ENCODE data around the gene COL24A1.
"Not testable (repeated sequence)": the region's sequence is repeated elsewhere in the genome, so short reads cannot be mapped to it uniquely, and the experiment has no call there.

The COL24A1 gene

DNA sequence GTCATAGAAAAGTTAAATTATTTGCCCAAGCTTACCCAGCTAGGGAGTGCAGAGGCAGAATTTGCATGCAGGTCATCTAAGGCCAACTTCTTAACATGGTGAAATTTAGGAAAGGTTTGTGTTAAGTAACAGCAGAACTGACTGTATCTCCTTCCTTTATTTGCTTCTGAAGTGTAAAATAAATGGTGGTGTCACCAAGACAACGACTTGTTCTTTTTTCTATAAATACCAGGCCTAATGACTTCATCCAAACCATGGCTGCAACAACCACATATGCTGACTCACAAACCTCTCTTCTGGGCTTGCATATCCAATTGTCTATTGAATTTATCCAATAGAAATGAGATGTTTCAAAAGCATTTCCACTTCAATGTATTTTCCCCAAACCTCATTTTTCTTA is 19.1 kb downstream of the COL24A1 start:
- Histone ChIP-seq H3K36me3 (ENCODE audit: control insufficient read depth, insufficient read depth, low read length) (no peaks in the 10 kb centered on the region), H3K9me3 (ENCODE audit: control insufficient read depth, low read length) (no peaks in the 10 kb centered on the region), H3K27ac (ENCODE audit: insufficient read depth, low read length, poor library complexity, severe bottlenecking) (no peak overlapping the region), H3K27me3 (replicated peaks; ENCODE audit: control insufficient read depth, insufficient read depth, low read length, poor library complexity, severe bottlenecking) (no peaks in the 10 kb centered on the region), H3K4me3 (ENCODE audit: insufficient read depth, low read depth, low read length, poor library complexity, severe bottlenecking) (no peak overlapping the region), H3K4me1 (ENCODE audit: control insufficient read depth, insufficient read depth, low read length, poor library complexity, severe bottlenecking) (no peaks in the 10 kb centered on the region)
- DNase-seq: no peak

DNA sequence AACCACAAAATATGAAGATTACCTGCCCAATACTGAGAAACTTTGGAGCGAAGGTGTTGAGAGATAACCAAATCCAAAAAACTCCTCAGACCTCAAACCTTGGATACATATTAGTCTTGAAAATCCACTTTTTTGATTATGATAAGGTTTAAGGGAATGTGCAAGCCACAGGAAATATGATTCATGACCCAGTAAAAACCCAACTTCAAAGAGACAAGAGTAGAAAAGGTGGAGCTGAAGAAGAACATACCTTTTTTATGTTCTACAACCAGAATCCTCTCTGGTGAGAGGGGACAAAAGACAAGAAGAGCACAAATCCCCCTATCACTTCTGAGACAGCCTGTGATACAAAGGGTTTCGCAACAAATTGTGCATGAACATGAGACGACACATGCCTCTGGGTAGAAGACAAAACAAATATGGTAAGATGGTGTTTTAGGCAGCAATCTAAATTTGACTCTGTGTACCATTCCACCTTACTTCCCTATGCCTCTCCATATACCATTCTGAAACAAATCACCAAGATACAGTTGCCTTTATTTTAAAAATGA is 37.3 kb downstream of the COL24A1 start:
- H3K4me3 ChIP-seq (ENCODE audit: insufficient read depth, low read depth, low read length, poor library complexity, severe bottlenecking): no peak overlapping the region
- DNase-seq: no peak
- H3K9me3 ChIP-seq (ENCODE audit: control insufficient read depth, low read length): no peaks in the 10 kb centered on the region
- H3K27me3 ChIP-seq (replicated peaks; ENCODE audit: control insufficient read depth, insufficient read depth, low read length, poor library complexity, severe bottlenecking): no peaks in the 10 kb centered on the region
- H3K4me1 ChIP-seq (ENCODE audit: control insufficient read depth, insufficient read depth, low read length, poor library complexity, severe bottlenecking): no peaks in the 10 kb centered on the region
- H3K27ac ChIP-seq (ENCODE audit: insufficient read depth, low read length, poor library complexity, severe bottlenecking): no peak overlapping the region
- H3K36me3 ChIP-seq (ENCODE audit: control insufficient read depth, insufficient read depth, low read length): no peaks in the 10 kb centered on the region

DNA sequence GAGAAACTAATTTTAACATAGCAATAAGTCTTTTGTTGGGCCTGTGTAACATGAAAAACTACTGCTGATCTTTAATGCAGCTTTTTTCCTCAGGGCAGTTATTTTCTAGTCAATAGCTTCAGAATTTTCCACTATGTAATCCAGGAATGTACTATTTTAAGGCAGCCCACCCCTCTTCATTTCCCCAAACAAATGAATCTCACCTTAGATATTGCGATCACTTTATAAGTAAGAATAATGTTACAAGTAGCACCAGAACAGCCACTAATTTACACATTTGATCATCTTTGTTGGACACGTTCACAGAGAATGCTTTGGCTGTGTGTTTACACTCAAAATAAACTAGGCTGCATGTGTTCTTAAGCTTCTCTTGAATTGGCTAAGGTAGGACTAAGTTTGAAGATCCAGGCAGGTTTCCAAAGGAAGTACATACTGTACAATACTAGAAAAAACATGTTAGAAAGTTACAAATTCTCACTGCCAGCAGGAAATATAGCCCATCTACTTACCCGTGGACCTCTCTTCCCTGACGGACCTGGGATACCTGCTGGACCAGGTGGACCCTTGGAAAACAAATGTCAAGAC is 41.7 kb downstream of the COL24A1 start:
- H3K9me3 ChIP-seq (ENCODE audit: control insufficient read depth, low read length): no peaks in the 10 kb centered on the region

DNA sequence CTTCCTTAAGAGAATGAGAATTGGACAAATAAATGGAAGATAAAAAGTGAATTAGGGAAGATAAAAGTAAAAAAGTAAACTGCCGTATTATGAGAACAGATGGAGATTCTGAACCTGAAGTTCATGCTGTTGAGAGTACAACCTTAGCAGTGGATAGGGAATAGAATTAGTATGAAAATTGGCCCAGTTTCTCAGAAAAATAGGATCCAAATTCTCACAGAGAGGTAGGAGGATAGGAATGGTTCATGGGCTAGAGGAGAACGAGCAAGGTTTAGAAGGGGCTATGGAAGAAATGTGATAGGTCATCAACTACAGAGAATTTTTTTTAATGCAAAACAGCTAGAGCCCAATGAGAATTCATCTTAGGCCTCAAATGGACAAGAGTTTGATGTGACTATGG is 42.3 kb downstream of the COL24A1 start:
- no peaks in the 10 kb centered on the region for H3K9me3 ChIP-seq (ENCODE audit: control insufficient read depth, low read length)
- no peaks in the 10 kb centered on the region for H3K4me1 ChIP-seq (ENCODE audit: control insufficient read depth, insufficient read depth, low read length, poor library complexity, severe bottlenecking)
- no peaks in the 10 kb centered on the region for H3K27me3 ChIP-seq (replicated peaks; ENCODE audit: control insufficient read depth, insufficient read depth, low read length, poor library complexity, severe bottlenecking)
- H3K36me3 ChIP-seq (ENCODE audit: control insufficient read depth, insufficient read depth, low read length): no peaks in the 10 kb centered on the region
- no peak for DNase-seq
- H3K4me3 ChIP-seq (ENCODE audit: insufficient read depth, low read depth, low read length, poor library complexity, severe bottlenecking): no peak overlapping the region
- H3K27ac ChIP-seq (ENCODE audit: insufficient read depth, low read length, poor library complexity, severe bottlenecking): no peak overlapping the region

More for the DNA sequence above, 41.7 kb downstream of the COL24A1 start:
- DNase-seq: no peak
- H3K27ac ChIP-seq (ENCODE audit: insufficient read depth, low read length, poor library complexity, severe bottlenecking): no peak overlapping the region
- no peak overlapping the region for H3K4me3 ChIP-seq (ENCODE audit: insufficient read depth, low read depth, low read length, poor library complexity, severe bottlenecking)
- H3K27me3 ChIP-seq (replicated peaks; ENCODE audit: control insufficient read depth, insufficient read depth, low read length, poor library complexity, severe bottlenecking): no peaks in the 10 kb centered on the region
- H3K36me3 ChIP-seq (ENCODE audit: control insufficient read depth, insufficient read depth, low read length): no peaks in the 10 kb centered on the region
- H3K4me1 ChIP-seq (ENCODE audit: control insufficient read depth, insufficient read depth, low read length, poor library complexity, severe bottlenecking): no peaks in the 10 kb centered on the region

DNA sequence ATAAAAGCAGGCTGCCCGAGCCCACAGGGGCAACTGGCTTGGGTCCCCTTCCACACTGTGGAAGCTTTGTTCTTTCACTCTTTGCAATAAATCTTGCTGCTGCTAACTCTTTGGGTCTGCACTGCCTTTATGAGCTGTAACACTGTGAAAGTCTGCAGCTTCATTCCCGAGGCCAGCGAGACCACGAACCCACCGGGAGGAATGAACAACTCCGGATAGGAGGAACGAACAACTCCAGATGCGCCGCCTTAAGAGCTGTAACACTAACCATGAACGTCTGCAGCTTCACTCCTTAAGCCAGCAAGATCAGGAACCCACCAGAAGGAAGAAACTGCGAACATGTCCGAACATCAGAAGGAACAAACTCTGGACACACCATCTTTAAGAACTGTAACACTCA is 45.0 kb downstream of the COL24A1 start:
- not testable (repeated sequence) for H3K4me1 ChIP-seq (ENCODE audit: control insufficient read depth, insufficient read depth, low read length, poor library complexity, severe bottlenecking); H3K4me3 ChIP-seq (ENCODE audit: insufficient read depth, low read depth, low read length, poor library complexity, severe bottlenecking); H3K27me3 ChIP-seq (replicated peaks; ENCODE audit: control insufficient read depth, insufficient read depth, low read length, poor library complexity, severe bottlenecking); H3K27ac ChIP-seq (ENCODE audit: insufficient read depth, low read length, poor library complexity, severe bottlenecking); H3K9me3 ChIP-seq (ENCODE audit: control insufficient read depth, low read length); H3K36me3 ChIP-seq (ENCODE audit: control insufficient read depth, insufficient read depth, low read length); DNase-seq

DNA sequence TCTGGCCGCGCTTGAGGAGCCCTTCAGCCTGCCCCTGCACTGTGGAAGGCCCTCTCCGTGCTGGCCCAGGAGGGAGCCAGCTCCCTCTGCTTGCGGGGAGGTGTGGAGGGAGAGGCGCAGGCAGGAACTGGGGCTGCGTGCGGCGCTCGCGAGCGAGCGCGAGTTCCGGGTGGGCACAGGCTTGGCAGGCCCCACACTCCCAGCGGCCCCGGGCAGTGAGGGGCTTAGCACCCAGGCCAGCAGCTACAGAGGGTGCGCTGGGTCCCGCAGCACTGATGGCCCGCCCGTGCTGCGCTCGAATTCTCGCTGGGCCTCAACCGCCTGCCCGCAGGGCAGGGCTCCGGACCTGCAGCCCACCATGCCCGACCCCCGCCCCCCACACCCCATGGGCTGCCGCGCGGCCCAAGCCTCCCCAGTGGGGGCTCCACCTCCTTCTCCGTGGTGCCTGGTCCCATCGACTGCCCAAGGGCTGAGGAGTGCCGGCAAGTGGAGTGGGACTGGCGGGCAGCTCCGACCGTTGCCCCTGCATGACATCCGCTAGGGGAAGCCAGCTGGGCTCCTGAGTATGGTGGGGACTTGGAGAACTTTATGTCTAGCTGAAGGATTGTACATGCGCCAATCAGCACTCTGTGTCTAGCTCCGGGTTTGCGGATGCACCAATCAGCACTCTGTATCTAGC is 46.0 kb downstream of the COL24A1 start:
- DNase-seq: no peak
- Histone ChIP-seq H3K36me3 (ENCODE audit: control insufficient read depth, insufficient read depth, low read length) (no peaks in the 10 kb centered on the region), H3K4me1 (ENCODE audit: control insufficient read depth, insufficient read depth, low read length, poor library complexity, severe bottlenecking) (no peaks in the 10 kb centered on the region), H3K9me3 (ENCODE audit: control insufficient read depth, low read length) (no peaks in the 10 kb centered on the region), H3K27me3 (replicated peaks; ENCODE audit: control insufficient read depth, insufficient read depth, low read length, poor library complexity, severe bottlenecking) (no peaks in the 10 kb centered on the region), H3K27ac (ENCODE audit: insufficient read depth, low read length, poor library complexity, severe bottlenecking) (no peak overlapping the region), H3K4me3 (ENCODE audit: insufficient read depth, low read depth, low read length, poor library complexity, severe bottlenecking) (no peak overlapping the region)

DNA sequence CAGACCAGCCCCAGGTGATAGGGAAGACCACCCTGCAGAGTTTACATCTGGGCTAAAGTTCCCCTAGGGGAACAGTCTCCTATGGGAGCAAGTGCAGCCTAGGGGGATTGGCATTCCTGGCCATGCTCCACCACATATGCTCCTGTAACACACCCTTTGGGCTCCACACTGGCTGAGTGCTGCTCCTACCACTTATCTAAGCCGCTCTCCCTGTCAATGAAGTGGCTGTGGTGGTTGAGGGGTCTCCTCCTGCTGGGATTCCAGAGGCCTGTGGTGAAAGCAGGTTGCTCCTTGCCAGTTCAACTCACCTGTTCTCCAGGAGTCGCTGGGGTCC is 51.1 kb downstream of the COL24A1 start:
- Histone ChIP-seq H3K4me3 (ENCODE audit: insufficient read depth, low read depth, low read length, poor library complexity, severe bottlenecking) (no peak overlapping the region), H3K4me1 (ENCODE audit: control insufficient read depth, insufficient read depth, low read length, poor library complexity, severe bottlenecking) (no peaks in the 10 kb centered on the region), H3K9me3 (ENCODE audit: control insufficient read depth, low read length) (no peaks in the 10 kb centered on the region), H3K27ac (ENCODE audit: insufficient read depth, low read length, poor library complexity, severe bottlenecking) (no peak overlapping the region), H3K36me3 (ENCODE audit: control insufficient read depth, insufficient read depth, low read length) (no peaks in the 10 kb centered on the region), H3K27me3 (replicated peaks; ENCODE audit: control insufficient read depth, insufficient read depth, low read length, poor library complexity, severe bottlenecking) (no peaks in the 10 kb centered on the region)
- DNase-seq: no peak

DNA sequence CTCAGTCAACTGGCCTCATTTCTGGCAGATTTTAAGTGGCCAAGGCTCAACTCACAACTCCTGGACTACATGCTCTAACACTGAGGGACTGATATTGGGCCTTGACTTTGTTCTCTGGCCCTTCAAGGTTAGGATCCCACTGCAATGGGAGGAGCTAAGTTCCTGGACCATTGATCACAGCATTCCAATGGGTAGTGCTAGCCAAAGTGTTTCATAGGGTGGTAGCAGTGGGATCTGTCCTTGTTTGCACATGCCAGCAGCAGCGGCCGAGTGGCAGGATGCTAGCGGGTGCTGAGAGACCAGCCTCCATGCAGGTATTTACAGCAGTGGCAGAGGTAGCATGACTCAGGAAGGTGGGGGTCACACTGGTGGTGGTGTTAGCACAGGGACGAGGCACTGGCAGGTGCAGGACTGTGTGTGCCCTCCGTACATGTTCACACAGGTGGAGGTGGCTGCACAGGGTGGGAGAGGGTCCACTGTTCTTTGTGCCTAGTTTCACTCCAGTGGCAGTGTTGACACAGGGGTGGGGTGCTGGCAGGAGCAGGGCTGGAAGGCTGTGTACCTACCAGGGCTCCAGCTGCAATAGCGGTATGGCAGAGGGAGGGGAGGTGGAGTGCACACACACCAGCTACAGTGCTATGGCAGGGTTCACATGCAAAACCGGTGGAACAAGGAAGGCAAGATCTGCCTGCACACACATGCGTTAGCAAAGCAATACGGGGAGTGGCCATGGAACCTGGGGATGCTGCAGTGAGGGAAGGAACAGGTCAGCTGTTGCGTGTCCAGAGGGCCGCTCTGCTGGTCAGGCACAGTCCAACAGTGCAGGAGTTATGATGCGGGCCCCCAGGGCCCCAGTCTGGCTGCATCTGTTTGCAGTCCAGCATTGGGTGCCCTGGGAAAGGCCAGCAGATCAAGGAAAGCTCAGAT is 51.7 kb downstream of the COL24A1 start:
- no peak for DNase-seq
- Histone ChIP-seq H3K27ac (ENCODE audit: insufficient read depth, low read length, poor library complexity, severe bottlenecking) (no peak overlapping the region), H3K4me1 (ENCODE audit: control insufficient read depth, insufficient read depth, low read length, poor library complexity, severe bottlenecking) (no peaks in the 10 kb centered on the region), H3K36me3 (ENCODE audit: control insufficient read depth, insufficient read depth, low read length) (no peaks in the 10 kb centered on the region), H3K9me3 (ENCODE audit: control insufficient read depth, low read length) (no peaks in the 10 kb centered on the region), H3K4me3 (ENCODE audit: insufficient read depth, low read depth, low read length, poor library complexity, severe bottlenecking) (no peak overlapping the region), H3K27me3 (replicated peaks; ENCODE audit: control insufficient read depth, insufficient read depth, low read length, poor library complexity, severe bottlenecking) (no peaks in the 10 kb centered on the region)

DNA sequence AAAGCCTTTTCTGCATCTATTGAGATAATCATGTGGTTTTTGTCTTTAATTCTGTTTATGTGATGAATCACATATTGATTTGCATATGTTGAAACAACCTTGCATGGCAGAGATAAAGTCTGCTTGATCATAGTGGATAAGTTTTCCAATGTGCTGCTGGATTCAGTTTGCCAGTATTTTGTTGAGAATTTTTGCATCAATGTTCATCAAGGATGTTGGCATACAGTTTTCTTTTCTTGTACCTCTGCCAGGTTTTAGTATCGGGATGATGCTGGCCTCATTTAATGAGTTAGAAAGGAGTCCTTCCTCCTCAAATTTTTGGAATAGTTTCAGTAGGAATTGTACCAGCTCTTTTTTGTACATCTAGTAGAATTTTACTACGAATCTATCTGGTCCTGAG is 55.0 kb downstream of the COL24A1 start:
- H3K27ac ChIP-seq (ENCODE audit: insufficient read depth, low read length, poor library complexity, severe bottlenecking): no peak overlapping the region
- H3K4me3 ChIP-seq (ENCODE audit: insufficient read depth, low read depth, low read length, poor library complexity, severe bottlenecking): no peak overlapping the region
- DNase-seq: no peak
- H3K4me1 ChIP-seq (ENCODE audit: control insufficient read depth, insufficient read depth, low read length, poor library complexity, severe bottlenecking): no peaks in the 10 kb centered on the region
- no peaks in the 10 kb centered on the region for H3K36me3 ChIP-seq (ENCODE audit: control insufficient read depth, insufficient read depth, low read length)
- no peaks in the 10 kb centered on the region for H3K9me3 ChIP-seq (ENCODE audit: control insufficient read depth, low read length)
- no peaks in the 10 kb centered on the region for H3K27me3 ChIP-seq (replicated peaks; ENCODE audit: control insufficient read depth, insufficient read depth, low read length, poor library complexity, severe bottlenecking)

DNA sequence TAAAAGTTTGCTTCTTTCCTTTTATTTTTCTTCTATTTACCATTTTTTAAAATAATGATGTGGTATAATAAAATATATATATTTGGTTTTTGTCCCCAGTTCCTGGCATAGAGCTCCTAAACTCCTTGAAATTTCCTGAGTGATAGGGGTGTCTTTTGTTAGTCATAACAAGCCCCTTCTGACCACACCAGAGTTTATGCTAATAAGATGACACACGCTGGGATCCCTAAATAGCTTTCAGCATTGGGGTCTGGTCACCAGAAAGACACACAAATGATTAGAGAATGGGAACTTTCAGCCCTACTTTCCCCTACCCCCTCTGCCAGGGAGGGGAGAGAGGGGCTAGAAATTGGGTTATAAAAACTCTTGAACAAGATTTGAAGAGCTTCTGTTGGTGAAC is 56.2 kb downstream of the COL24A1 start:
- H3K27ac ChIP-seq (ENCODE audit: insufficient read depth, low read length, poor library complexity, severe bottlenecking): no peak overlapping the region
- no peaks in the 10 kb centered on the region for H3K9me3 ChIP-seq (ENCODE audit: control insufficient read depth, low read length)
- no peaks in the 10 kb centered on the region for H3K4me1 ChIP-seq (ENCODE audit: control insufficient read depth, insufficient read depth, low read length, poor library complexity, severe bottlenecking)
- no peaks in the 10 kb centered on the region for H3K27me3 ChIP-seq (replicated peaks; ENCODE audit: control insufficient read depth, insufficient read depth, low read length, poor library complexity, severe bottlenecking)
- DNase-seq: no peak
- H3K36me3 ChIP-seq (ENCODE audit: control insufficient read depth, insufficient read depth, low read length): no peaks in the 10 kb centered on the region
- H3K4me3 ChIP-seq (ENCODE audit: insufficient read depth, low read depth, low read length, poor library complexity, severe bottlenecking): no peak overlapping the region

Measured in effector memory CD4-positive, alpha-beta T cell (primary cell).